Activated naive CD4-positive, alpha-beta T cell treated with anti-CD3 and anti-CD28 coated beads, Interleukin-2, amount 50 U/mL, for 72 hours (primary cell): ENCODE data around the gene ICA1L. TPM values are rescaled to one million over a fixed set of nuclear protein-coding genes. Genes with fewer than 3 reads are reported as not detected.
"Not testable (repeated sequence)": the region's sequence is repeated elsewhere in the genome, so short reads cannot be mapped to it uniquely, and the experiment has no call there.

Experiments
- ATAC-seq, 2 donors: fragments of 150-1000 bp; cut with Tn5 transposase; 2 replicates each; pipeline ENCODE4 v1.10.0; 2021; ENCODE audit warnings: mild to moderate bottlenecking in 2 of 2, moderate library complexity in 2 of 2
- DNase-seq, 2 donors: peaks; one replicate each; pipeline ENCODE4 v3.0.0; 2021 to 2022; ENCODE audit warnings: low spot score in 2 of 2
- H3K27ac Mint-ChIP-seq, 2 donors: one replicate each; pipeline ENCODE4 v1.8.0; 2022; ENCODE audit warnings: mild to moderate bottlenecking in 2 of 2, mixed read lengths in 2 of 2
- H3K36me3 Mint-ChIP-seq, 2 donors: one replicate each; pipeline ENCODE4 v1.8.0; 2022; ENCODE audit warnings: mixed read lengths in 2 of 2
- H3K9me3 Mint-ChIP-seq, 2 donors: one replicate each; pipeline ENCODE4 v1.8.0; 2022; ENCODE audit warnings: mixed read lengths in 2 of 2
- total RNA-seq, 2 donors: library from RNA; stranded (reverse); gene quantifications; one replicate each; pipeline ENCODE4 v1.2.3, GENCODE V29; 2022

Gene ICA1L
- 1 to 10 TPM; 6.2 to 10.0 TPM for total RNA-seq

GRCh38 chr2:202871300-202872141 is at the start of gene ICA1L:
TSS of gene ICA1L (minus strand) at chr2:202871766. CDS start at chr2:202829009, 42,757 bp downstream.
- Mint-ChIP-seq H3K27ac (peak within 1 kb of the TSS; percentile 94 to 98), H3K9me3 (no peaks in the 10 kb centered on the region), H3K36me3 (no peaks in the 10 kb centered on the region)
- ATAC-seq (peak; percentile 68 to 78), DNase-seq (peak; percentile 66 to 72)

GRCh38 chr2:202918860-202919259 is 47.3 kb upstream of the ICA1L start:
- no peaks in the 10 kb centered on the region for H3K36me3 Mint-ChIP-seq
- H3K27ac Mint-ChIP-seq, result no peak overlapping the region
- no peaks in the 10 kb centered on the region for H3K9me3 Mint-ChIP-seq
- ATAC-seq (no peak), DNase-seq (no peak)

- ATAC-seq, result peak; percentile 70 to 88
- Mint-ChIP-seq H3K36me3 (peaks cover 5 to 11% of the 10 kb centered on the region in 2 donors), H3K27ac (peak overlapping the region; percentile 92 to 97)
- not testable (repeated sequence) for H3K9me3 Mint-ChIP-seq
- DNase-seq, result peak in 1 of 2 donors; percentile 14
Observed at GRCh38 chr2:202912342-202913201, 41.0 kb upstream of the ICA1L start.

GRCh38 chr2:202911512-202912341 is 40.2 kb upstream of the ICA1L start, which contains the start of the genes CARF and WDR12:
TSS of gene CARF (plus strand) at chr2:202912275. CDS start at chr2:202941903, 29,628 bp downstream.
TSS of gene WDR12 (minus strand) at chr2:202911673. CDS start at chr2:202911476, 197 bp downstream.
- no peaks in the 10 kb centered on the region for H3K9me3 Mint-ChIP-seq
- H3K36me3 Mint-ChIP-seq, result peaks cover 5 to 11% of the 10 kb centered on the region in 2 donors
- ATAC-seq (peak; percentile 89 to 90), DNase-seq (peak; percentile 87 to 89)
- peak within 1 kb of the TSS; percentile 92 to 97 for H3K27ac Mint-ChIP-seq

GRCh38 chr2:202911203-202911511 is 39.6 kb upstream of the ICA1L start:
- peaks cover 9 to 13% of the 10 kb centered on the region in 2 donors for H3K36me3 Mint-ChIP-seq
- ATAC-seq (peak in 1 of 2 donors; percentile 21), DNase-seq (no peak)
- peak overlapping the region; percentile 92 to 97 for H3K27ac Mint-ChIP-seq
- no peaks in the 10 kb centered on the region for H3K9me3 Mint-ChIP-seq

- H3K27ac Mint-ChIP-seq, result peak overlapping the region in 1 of 2 donors; percentile 92
- peaks cover 13 to 15% of the 10 kb centered on the region in 2 donors for H3K36me3 Mint-ChIP-seq
- peaks cover 0 to 1% of the 10 kb centered on the region in 2 donors for H3K9me3 Mint-ChIP-seq
Observed at GRCh38 chr2:202910698-202911097, 39.1 kb upstream of the ICA1L start.

DNA sequence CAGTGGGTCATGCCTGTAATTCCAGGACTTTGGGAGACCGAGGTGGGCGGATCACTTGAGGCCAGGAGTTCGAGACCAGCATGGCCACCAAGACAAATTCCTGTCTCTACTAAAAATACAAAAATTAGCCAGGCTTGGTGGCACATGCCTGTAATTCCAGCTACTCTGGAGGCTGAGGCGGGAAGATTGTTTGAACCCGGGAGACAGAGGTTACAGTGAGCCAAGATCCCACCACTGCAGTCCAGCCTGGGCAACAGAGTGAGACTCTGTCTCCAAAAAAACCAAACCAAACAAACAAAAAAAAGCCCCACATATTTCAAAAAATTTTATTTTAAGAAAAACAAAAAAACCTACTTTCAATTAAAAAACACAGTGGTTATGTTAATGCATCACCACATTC is 38.7 kb upstream of the ICA1L start:
- H3K36me3 Mint-ChIP-seq, result peaks cover 15 to 18% of the 10 kb centered on the region in 2 donors
- not testable (repeated sequence) for DNase-seq, ATAC-seq, H3K9me3 Mint-ChIP-seq
- H3K27ac Mint-ChIP-seq, result peak overlapping the region in 1 of 2 donors; percentile 92

More at GRCh38 chr2:202910698-202911097, 39.1 kb upstream of the ICA1L start:
- DNase-seq (no peak), ATAC-seq (no peak)

DNA sequence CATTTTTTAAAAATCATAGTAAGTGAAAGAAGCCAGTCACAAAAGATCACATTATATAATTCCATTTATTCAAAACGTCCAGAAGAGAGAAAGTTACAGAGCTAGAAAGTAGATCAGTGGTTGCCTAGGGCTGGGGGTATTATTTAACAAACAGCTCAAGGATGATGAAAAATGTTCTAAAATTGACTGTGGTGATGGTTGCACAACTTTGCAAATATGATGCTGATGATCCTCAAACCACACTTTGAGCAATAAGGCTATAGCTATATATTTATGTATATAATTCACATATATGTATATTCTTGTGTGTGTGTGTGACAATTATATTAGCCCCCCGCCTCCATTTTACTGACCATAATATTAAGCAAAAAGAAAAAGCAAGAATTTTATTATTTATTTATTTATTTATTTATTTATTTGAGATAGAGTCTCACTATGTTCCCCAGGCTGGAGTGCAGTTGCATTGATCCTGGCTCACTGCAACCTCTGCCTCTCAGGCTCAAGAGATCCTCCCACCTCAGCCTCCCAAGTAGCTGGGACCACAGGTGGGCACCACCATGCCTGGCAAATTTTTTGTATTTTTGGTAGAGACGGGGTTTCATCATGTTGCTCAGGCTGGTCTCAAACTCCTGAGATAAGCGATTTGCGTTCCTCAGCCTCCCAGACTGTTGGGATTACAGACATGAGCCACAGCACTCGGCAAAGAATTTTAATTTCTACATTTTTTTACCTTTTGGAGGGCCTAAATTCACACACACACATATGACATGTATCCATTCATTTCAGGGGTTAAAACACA is 38.0 kb upstream of the ICA1L start:
- peaks cover 0 to 5% of the 10 kb centered on the region in 2 donors for H3K9me3 Mint-ChIP-seq
- H3K36me3 Mint-ChIP-seq, result peaks cover 17 to 22% of the 10 kb centered on the region in 2 donors
- H3K27ac Mint-ChIP-seq, result no peak overlapping the region
- no peak for ATAC-seq
- no peak for DNase-seq

- DNase-seq, result no peak
- Mint-ChIP-seq H3K9me3 (peaks cover 0 to 5% of the 10 kb centered on the region in 2 donors), H3K36me3 (peaks cover 20 to 36% of the 10 kb centered on the region in 2 donors), H3K27ac (no peak overlapping the region)
- ATAC-seq, result no peak
Observed at GRCh38 chr2:202908186-202908585, 36.6 kb upstream of the ICA1L start.

- H3K27ac Mint-ChIP-seq, DNase-seq: not testable (repeated sequence)
Observed at GRCh38 chr2:202905507-202905906, 33.9 kb upstream of the ICA1L start.

DNA sequence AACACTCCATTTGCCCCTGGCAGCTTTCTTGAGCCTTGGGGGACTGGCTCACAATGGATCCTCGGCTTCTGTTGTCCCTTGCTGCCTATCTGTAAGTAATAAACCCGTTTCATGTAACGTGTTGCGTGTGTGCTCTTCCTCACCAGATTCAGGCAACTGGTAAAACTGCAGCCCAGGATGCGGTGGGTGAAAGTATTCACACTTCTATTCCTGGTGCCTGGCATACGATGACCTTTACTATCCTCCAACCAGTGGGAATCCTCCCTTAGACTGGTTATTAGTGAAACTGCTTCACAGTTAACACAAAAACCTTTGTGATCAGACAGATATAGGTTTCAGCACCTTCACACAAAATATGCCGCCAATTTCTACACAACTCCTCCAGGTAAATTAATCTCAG is 13.6 kb upstream of the ICA1L start:
- H3K36me3 Mint-ChIP-seq, result peaks cover 6 to 18% of the 10 kb centered on the region in 2 donors
- no peak for DNase-seq
- no peaks in the 10 kb centered on the region for H3K9me3 Mint-ChIP-seq
- no peak for ATAC-seq
- H3K27ac Mint-ChIP-seq, result no peak overlapping the region

More at GRCh38 chr2:202905507-202905906, 33.9 kb upstream of the ICA1L start:
- ATAC-seq, H3K9me3 Mint-ChIP-seq: not testable (repeated sequence)
- H3K36me3 Mint-ChIP-seq, result peaks cover 18 to 30% of the 10 kb centered on the region in 2 donors

DNA sequence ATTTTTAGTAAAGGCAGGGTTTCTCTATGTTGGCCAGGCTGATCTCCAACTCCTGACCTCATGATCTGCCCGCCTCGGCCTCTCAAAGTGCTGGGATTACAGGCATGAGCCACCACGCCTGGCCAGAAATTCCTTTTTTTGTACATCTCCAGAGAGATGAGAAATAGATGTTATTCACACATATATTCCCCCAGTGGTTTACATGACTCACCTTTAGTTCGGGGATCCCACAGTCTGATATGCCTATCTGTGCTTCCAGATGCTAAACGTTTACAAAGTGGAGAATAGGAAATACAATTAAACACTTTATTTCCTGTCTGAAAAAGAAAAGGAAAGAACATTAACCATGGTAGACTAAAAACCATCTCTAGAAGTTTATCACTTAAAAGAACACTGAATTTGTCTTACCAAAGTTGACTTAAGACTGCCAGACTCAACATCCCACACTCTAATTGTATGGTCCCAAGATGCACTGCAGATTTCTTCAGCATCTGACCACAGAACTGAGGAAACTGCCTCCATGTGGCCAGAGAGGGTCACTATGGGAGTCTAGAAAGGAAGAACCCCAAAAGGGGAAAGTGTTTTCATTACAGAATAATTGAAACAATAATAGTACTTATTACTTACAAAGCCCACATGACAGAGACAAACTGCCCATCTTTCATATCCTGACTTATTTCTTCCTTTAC is 12.6 kb upstream of the ICA1L start:
- no peak for ATAC-seq
- Mint-ChIP-seq H3K27ac (peak overlapping the region in 1 of 2 donors; percentile 53), H3K9me3 (no peaks in the 10 kb centered on the region), H3K36me3 (peaks cover 6 to 16% of the 10 kb centered on the region in 2 donors)
- no peak for DNase-seq

GRCh38 chr2:202881570-202881969 is 10.0 kb upstream of the ICA1L start:
- no peak for DNase-seq
- peaks cover 6 to 12% of the 10 kb centered on the region in 2 donors for H3K36me3 Mint-ChIP-seq
- ATAC-seq, result no peak

DNA sequence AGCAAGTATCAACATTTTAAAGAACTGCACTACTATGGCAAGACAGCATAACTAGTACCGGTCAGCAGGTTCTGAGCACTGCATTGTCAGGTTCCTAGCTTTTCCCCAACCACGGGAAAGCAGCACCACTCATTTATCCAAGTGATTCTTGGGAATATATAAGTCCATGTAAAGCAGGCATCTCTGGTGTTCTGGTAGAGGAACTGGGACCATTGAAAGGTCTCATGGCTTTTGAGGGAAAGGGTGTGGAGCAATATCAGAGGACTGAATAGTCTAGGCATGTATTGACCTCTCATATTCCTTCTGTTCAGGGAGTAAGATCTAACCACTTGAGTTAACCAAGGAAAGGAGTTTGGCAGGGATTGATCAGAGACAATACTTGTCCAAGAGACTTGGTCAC is 6.1 kb upstream of the ICA1L start:
- H3K36me3 Mint-ChIP-seq, result peaks cover 0 to 5% of the 10 kb centered on the region in 2 donors
- ATAC-seq (no peak), DNase-seq (no peak)
- no peak overlapping the region for H3K27ac Mint-ChIP-seq
- H3K9me3 Mint-ChIP-seq, result no peaks in the 10 kb centered on the region

More at GRCh38 chr2:202881570-202881969, 10.0 kb upstream of the ICA1L start:
- H3K27ac Mint-ChIP-seq, result no peak overlapping the region
- no peaks in the 10 kb centered on the region for H3K9me3 Mint-ChIP-seq
